ENCODE results near the gene FNDC1.

DNA sequence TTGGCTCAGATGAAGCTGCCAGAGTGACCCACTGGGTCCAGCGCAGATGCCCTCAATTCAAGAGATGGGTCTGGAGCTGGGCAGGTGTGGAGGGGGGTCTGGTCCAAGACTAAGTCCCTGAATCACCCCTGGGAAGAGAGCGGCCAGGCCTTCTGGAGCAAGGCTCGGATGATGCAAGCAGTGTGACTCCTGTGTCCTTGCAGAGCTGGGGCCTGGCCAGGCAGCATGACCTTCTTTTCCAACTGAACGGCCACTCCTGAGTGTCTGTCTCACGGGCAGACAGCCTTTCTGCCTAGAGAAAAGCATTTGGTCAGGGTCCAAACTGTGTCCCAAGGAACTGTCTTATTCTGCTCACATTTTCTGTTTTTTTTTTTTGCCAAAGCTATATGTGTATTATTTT, 42.6 kb upstream of the FNDC1 start:
- TF ChIP-seq, protein P1, sequence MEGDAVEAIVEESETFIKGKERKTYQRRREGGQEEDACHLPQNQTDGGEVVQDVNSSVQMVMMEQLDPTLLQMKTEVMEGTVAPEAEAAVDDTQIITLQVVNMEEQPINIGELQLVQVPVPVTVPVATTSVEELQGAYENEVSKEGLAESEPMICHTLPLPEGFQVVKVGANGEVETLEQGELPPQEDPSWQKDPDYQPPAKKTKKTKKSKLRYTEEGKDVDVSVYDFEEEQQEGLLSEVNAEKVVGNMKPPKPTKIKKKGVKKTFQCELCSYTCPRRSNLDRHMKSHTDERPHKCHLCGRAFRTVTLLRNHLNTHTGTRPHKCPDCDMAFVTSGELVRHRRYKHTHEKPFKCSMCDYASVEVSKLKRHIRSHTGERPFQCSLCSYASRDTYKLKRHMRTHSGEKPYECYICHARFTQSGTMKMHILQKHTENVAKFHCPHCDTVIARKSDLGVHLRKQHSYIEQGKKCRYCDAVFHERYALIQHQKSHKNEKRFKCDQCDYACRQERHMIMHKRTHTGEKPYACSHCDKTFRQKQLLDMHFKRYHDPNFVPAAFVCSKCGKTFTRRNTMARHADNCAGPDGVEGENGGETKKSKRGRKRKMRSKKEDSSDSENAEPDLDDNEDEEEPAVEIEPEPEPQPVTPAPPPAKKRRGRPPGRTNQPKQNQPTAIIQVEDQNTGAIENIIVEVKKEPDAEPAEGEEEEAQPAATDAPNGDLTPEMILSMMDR (IDR thresholded peaks at IDR 0.05), result no peak
- TF ChIP-seq POLR2A (IDR thresholded peaks at IDR 0.05), result no peak
